Urothelium cell line (cell line): ENCODE data around the gene SEPTIN7.
A peak's percentile ranks its signal among the peaks of the same experiment; 100 is the strongest.

Source experiments
- DNase-seq: peaks from one replicate; pipeline ENCODE4 v3.0.0; 2011; ENCODE audit warnings: low spot score, mixed read lengths
- FAIRE-seq: peaks from 2 replicates; lab custom pipeline; 2011; peaks lifted over from hg19 to GRCh38; lab: Jason Lieb, UNC

The SEPTIN7 gene

DNA sequence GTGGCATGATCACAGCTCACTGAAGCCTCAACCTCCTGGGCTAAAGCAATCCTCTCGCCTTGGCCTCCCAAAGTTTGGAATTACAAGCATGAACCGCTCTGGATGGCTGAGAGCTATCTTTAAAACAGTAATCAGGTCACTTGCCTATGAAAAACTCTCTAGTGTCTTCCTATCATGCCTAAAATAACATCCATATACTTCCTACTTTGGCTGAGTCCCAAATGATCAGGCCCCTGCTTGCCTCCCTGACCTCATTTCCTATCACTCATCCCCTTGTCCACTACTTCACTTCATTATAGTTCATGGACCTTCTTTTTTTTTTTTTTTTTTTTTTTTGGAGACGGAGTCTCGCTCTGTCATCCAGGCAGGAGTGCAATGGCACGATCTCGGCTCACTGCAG is 28.0 kb downstream of the SEPTIN7 start:
- DNase-seq = no peak
- FAIRE-seq = no peak

DNA sequence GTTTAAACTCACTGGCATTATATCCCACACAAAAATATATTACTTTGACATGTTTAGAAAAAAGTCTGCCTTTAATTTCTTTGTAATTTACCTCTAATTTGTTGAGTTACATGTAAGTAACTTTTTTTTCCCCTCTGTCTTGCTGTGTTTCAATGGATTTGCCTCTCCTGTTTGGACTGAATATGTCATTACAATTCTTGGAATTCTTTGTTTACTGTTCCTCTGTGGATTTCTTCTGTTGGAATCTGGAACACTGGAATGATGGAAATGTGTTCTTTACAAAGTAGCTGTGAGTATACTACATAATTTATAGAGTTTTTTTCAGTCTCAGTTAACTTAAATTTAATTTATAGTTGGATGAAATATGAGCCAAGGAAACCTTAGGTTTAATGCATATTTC is 30.4 kb downstream of the SEPTIN7 start:
- no peak for FAIRE-seq

GRCh38 chr7:35839860-35840854 is 39.3 kb downstream of the SEPTIN7 start:
- no peak for FAIRE-seq
- DNase-seq = peak; percentile 12

More for the DNA sequence above, 30.4 kb downstream of the SEPTIN7 start:
- DNase-seq = no peak

DNA sequence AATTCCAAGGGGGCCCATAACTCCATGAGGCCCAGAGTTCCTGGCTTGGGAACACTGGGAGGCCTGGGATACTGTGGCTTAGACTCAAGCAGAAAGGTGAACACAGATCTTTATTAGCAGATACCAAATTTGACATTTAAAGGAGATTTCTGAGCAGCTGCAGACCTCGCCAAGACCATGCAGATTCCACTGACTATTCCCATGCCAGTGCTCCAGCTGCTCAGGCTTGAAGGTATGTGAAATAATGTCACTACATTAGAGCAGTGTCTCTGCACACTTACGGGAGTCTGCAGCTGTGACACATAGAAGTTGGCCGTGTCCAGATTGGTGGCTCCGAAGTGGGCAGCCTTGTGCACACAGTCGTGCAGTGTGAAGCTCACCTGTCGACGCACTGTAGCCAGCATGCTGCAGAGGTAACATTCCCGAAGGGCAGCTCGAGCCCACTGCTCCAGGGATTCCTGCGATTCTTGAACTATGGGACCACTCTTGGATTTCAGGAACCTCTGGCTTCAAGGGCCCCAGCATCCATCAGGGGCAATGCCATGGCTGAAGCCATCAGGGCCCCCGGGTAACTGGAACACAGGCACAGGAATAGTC is 46.1 kb downstream of the SEPTIN7 start:
- no peak for DNase-seq
- FAIRE-seq = no peak

GRCh38 chr7:35848725-35849124 is 47.9 kb downstream of the SEPTIN7 start:
- FAIRE-seq (no peak), DNase-seq (no peak)

- FAIRE-seq = peak; percentile 9
- no peak for DNase-seq
Measured at GRCh38 chr7:35849158-35849831, 48.4 kb downstream of the SEPTIN7 start.

DNA sequence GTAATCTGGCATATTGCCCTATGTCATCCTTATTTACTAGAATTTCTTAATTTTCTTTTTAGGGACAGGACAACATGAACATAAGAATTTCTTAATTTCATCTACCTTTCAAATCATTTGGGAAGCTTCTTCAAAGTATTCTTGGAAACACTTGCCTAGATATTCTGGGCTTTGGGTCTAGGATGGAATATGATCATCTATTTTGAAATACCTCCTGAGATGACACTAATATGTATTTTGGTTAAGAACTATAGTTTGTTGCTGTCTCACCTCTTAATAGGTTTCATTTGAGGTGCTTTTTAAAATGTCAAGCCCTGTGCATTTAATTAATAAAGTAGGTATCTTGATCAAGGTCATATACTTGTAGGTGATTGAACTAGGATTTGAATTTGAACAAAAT is 49.1 kb downstream of the SEPTIN7 start:
- FAIRE-seq = no peak
- no peak for DNase-seq
